ENCODE results near the gene FOXD3. TPM values are rescaled to one million over a fixed set of nuclear protein-coding genes. Genes with fewer than 3 reads are reported as not detected.
A peak's percentile ranks its signal among the peaks of the same experiment; 100 is the strongest.
"Not testable (repeated sequence)": the region's sequence is repeated elsewhere in the genome, so short reads cannot be mapped to it uniquely, and the experiment has no call there.

The FOXD3 gene
- total RNA-seq, 1 donor from 2014 or later: not detected

- H3K27ac Mint-ChIP-seq: no peak overlapping the region
- no peaks in the 10 kb centered on the region for H3K36me3 Mint-ChIP-seq (ENCODE audit: low read depth)
- intact Hi-C loops (cut with micrococcal nuclease): no loop called here
- H3K9me3 Mint-ChIP-seq: no peaks in the 10 kb centered on the region
- no peak overlapping the region for H3K4me3 Mint-ChIP-seq (ENCODE audit: low read depth)
- H3K27me3 Mint-ChIP-seq (ENCODE audit: low read depth): peaks cover 27% of the 10 kb centered on the region
- no peak for DNase-seq (ENCODE audit: low spot score)
- H3K4me1 Mint-ChIP-seq (ENCODE audit: low read depth): no peaks in the 10 kb centered on the region
These were observed 30.4 kb downstream of the FOXD3 start for GRCh38 chr1:63352736-63353135.

GRCh38 chr1:63356234-63356633 is 33.9 kb downstream of the FOXD3 start:
- H3K9me3 Mint-ChIP-seq; H3K4me3 Mint-ChIP-seq (ENCODE audit: low read depth); H3K36me3 Mint-ChIP-seq (ENCODE audit: low read depth); intact Hi-C loops (cut with micrococcal nuclease); H3K27ac Mint-ChIP-seq; DNase-seq (ENCODE audit: low spot score); H3K4me1 Mint-ChIP-seq (ENCODE audit: low read depth): not testable (repeated sequence)
- H3K27me3 Mint-ChIP-seq (ENCODE audit: low read depth): peaks cover 29% of the 10 kb centered on the region

GRCh38 chr1:63359561-63359960 is 37.2 kb downstream of the FOXD3 start:
- Mint-ChIP-seq H3K4me3 (ENCODE audit: low read depth) (no peak overlapping the region), H3K36me3 (ENCODE audit: low read depth) (no peaks in the 10 kb centered on the region), H3K27me3 (ENCODE audit: low read depth) (peaks cover 24% of the 10 kb centered on the region), H3K9me3 (no peaks in the 10 kb centered on the region), H3K4me1 (ENCODE audit: low read depth) (no peaks in the 10 kb centered on the region), H3K27ac (no peak overlapping the region)
- intact Hi-C loops (cut with micrococcal nuclease): no loop called here
- no peak for DNase-seq (ENCODE audit: low spot score)

GRCh38 chr1:63362073-63362472 is 39.7 kb downstream of the FOXD3 start:
- no peaks in the 10 kb centered on the region for H3K9me3 Mint-ChIP-seq
- H3K4me3 Mint-ChIP-seq (ENCODE audit: low read depth): no peak overlapping the region
- intact Hi-C loops (cut with micrococcal nuclease): loop anchor here (10.0 kb wide), 1 partner anchor 927 kb away; the partner anchor contains the start of gene USP1
- no peak overlapping the region for H3K27ac Mint-ChIP-seq
- H3K36me3 Mint-ChIP-seq (ENCODE audit: low read depth): no peaks in the 10 kb centered on the region
- H3K4me1 Mint-ChIP-seq (ENCODE audit: low read depth): peaks cover 6% of the 10 kb centered on the region
- no peak for DNase-seq (ENCODE audit: low spot score)
- peaks cover 29% of the 10 kb centered on the region for H3K27me3 Mint-ChIP-seq (ENCODE audit: low read depth)

GRCh38 chr1:63362578-63362977 is 40.2 kb downstream of the FOXD3 start:
- no peaks in the 10 kb centered on the region for H3K9me3 Mint-ChIP-seq
- no peaks in the 10 kb centered on the region for H3K36me3 Mint-ChIP-seq (ENCODE audit: low read depth)
- no peak for DNase-seq (ENCODE audit: low spot score)
- H3K4me3 Mint-ChIP-seq (ENCODE audit: low read depth): no peak overlapping the region
- intact Hi-C loops (cut with micrococcal nuclease): loop anchor here (10.0 kb wide), 1 partner anchor 928 kb away; the partner anchor contains the start of gene USP1
- H3K4me1 Mint-ChIP-seq (ENCODE audit: low read depth): peaks cover 7% of the 10 kb centered on the region
- H3K27ac Mint-ChIP-seq: no peak overlapping the region
- H3K27me3 Mint-ChIP-seq (ENCODE audit: low read depth): peaks cover 29% of the 10 kb centered on the region

- intact Hi-C loops (cut with micrococcal nuclease): loop anchor here (10.0 kb wide), 1 partner anchor 928 kb away; the partner anchor contains the start of gene USP1
- Mint-ChIP-seq H3K9me3 (no peaks in the 10 kb centered on the region), H3K4me1 (ENCODE audit: low read depth) (peaks cover 7% of the 10 kb centered on the region), H3K27me3 (ENCODE audit: low read depth) (peaks cover 29% of the 10 kb centered on the region), H3K4me3 (ENCODE audit: low read depth) (no peak overlapping the region), H3K27ac (no peak overlapping the region), H3K36me3 (ENCODE audit: low read depth) (no peaks in the 10 kb centered on the region)
- DNase-seq (ENCODE audit: low spot score): no peak
These were observed 40.6 kb downstream of the FOXD3 start for GRCh38 chr1:63363014-63363413.

- peaks cover 13% of the 10 kb centered on the region for H3K36me3 Mint-ChIP-seq (ENCODE audit: low read depth)
- peaks cover 17% of the 10 kb centered on the region for H3K4me1 Mint-ChIP-seq (ENCODE audit: low read depth)
- no peak for DNase-seq (ENCODE audit: low spot score)
- H3K9me3 Mint-ChIP-seq: no peaks in the 10 kb centered on the region
- peaks cover 15% of the 10 kb centered on the region for H3K27me3 Mint-ChIP-seq (ENCODE audit: low read depth)
- H3K4me3 Mint-ChIP-seq (ENCODE audit: low read depth): peak overlapping the region; percentile 73
- H3K27ac Mint-ChIP-seq: peak overlapping the region; percentile 39
- intact Hi-C loops (cut with micrococcal nuclease): loop anchor here (1.0 to 10.0 kb wide), 3 partner anchors 156 to 932 kb away; partner anchors contain the start of genes EFCAB7, ITGB3BP and USP1
These were observed 44.5 kb downstream of the FOXD3 start for GRCh38 chr1:63366908-63367214.

GRCh38 chr1:63367215-63368103 is 45.1 kb downstream of the FOXD3 start, which contains the start of gene ALG6:
Gene ALG6 (plus strand): TSS chr1:63367627. CDS start chr1:63370978, 3,351 bp downstream.
- Mint-ChIP-seq H3K4me1 (ENCODE audit: low read depth) (peaks cover 19% of the 10 kb centered on the region), H3K4me3 (ENCODE audit: low read depth) (peak within 1 kb of the TSS; percentile 96), H3K27me3 (ENCODE audit: low read depth) (peaks cover 13% of the 10 kb centered on the region), H3K36me3 (ENCODE audit: low read depth) (peaks cover 16% of the 10 kb centered on the region), H3K9me3 (no peaks in the 10 kb centered on the region), H3K27ac (peak within 1 kb of the TSS; percentile 84)
- intact Hi-C loops (cut with micrococcal nuclease): loop anchor here (1.0 to 10.0 kb wide), 3 partner anchors 156 to 933 kb away; partner anchors contain the start of genes EFCAB7, ITGB3BP and USP1
- DNase-seq (ENCODE audit: low spot score): peak; percentile 89

GRCh38 chr1:63368131-63368530 is 45.8 kb downstream of the FOXD3 start:
- H3K27me3 Mint-ChIP-seq (ENCODE audit: low read depth): peaks cover 7% of the 10 kb centered on the region
- H3K27ac Mint-ChIP-seq: peak overlapping the region; percentile 84
- intact Hi-C loops (cut with micrococcal nuclease): loop anchor here (10.0 kb wide), 1 partner anchor 933 kb away; the partner anchor contains the start of gene USP1
- peak overlapping the region; percentile 96 for H3K4me3 Mint-ChIP-seq (ENCODE audit: low read depth)
- DNase-seq (ENCODE audit: low spot score): no peak
- peaks cover 19% of the 10 kb centered on the region for H3K4me1 Mint-ChIP-seq (ENCODE audit: low read depth)
- H3K36me3 Mint-ChIP-seq (ENCODE audit: low read depth): peaks cover 19% of the 10 kb centered on the region
- no peaks in the 10 kb centered on the region for H3K9me3 Mint-ChIP-seq

Other genes with a start within 250 kb of the FOXD3 start
- 25.3 and 25.5 TPM in 2 replicates for gene ALG6, start 45.1 kb downstream of the FOXD3 start, total RNA-seq
- gene ITGB3BP, start 200.7 kb downstream of the FOXD3 start, total RNA-seq: 49.3 and 52.2 TPM in 2 replicates
- gene EFCAB7, start 201.0 kb downstream of the FOXD3 start, total RNA-seq: 6.5 and 6.6 TPM in 2 replicates

Measured in activated T-helper 2 cell treated with anti-CD3 and anti-CD28 coated beads, Interferon-gamma antibody, Interleukin-2, Interleukin-4, amounts not matched to agents 10 μg/mL and 5 μg/mL and 100 μg/mL, durations not matched to agents 14 hours and 24 hours and 36 hours (primary cell).